Lung (tissue), 12 donors: ENCODE measurements around the gene MED13. TPM values are rescaled to one million over a fixed set of nuclear protein-coding genes. Genes with fewer than 3 reads are reported as not detected.

Source experiments
- ATAC-seq: fragments of 200-7000 bp; cut with Tn5 transposase; one replicate; pipeline ENCODE4 v1.9.1; 2020; ENCODE audit warnings: moderate number of reproducible peaks; ENCODE audit not compliant: insufficient read depth, low FRiP score
- DNase-seq, 3 donors: peaks; one replicate each; pipeline ENCODE4 v3.0.0-alpha.2; 2013 to 2017
- H3K27ac ChIP-seq, 2 donors: one replicate each; pipeline ENCODE4 v1.5.1; 2013; ENCODE audit warnings: mild to moderate bottlenecking in 2 of 2, moderate library complexity in 2 of 2, control low read depth in 1 of 2, inconsistent platforms in 1 of 2, low read depth in 1 of 2, low read length in 1 of 2
- H3K27me3 ChIP-seq, 3 donors: one replicate each; pipeline ENCODE4 v1.5.1; 2013; ENCODE audit warnings: low read length in 2 of 3; ENCODE audit not compliant: control insufficient read depth in 3 of 3, insufficient read depth in 3 of 3
- H3K36me3 ChIP-seq, 4 donors: one replicate each; pipeline ENCODE4 v1.5.1; 2013; ENCODE audit warnings: low read length in 4 of 4, mild to moderate bottlenecking in 1 of 4, moderate library complexity in 1 of 4; ENCODE audit not compliant: control insufficient read depth in 4 of 4, insufficient read depth in 4 of 4
- H3K4me1 ChIP-seq, 5 donors: one replicate each; pipeline ENCODE4 v1.5.1; 2013; ENCODE audit warnings: low read length in 5 of 5, mild to moderate bottlenecking in 2 of 5, moderate library complexity in 1 of 5; ENCODE audit not compliant: control insufficient read depth in 5 of 5, insufficient read depth in 5 of 5
- H3K4me3 ChIP-seq: one replicate; pipeline ENCODE4 v1.5.1; 2013; ENCODE audit warnings: mild to moderate bottlenecking, control low read depth, moderate library complexity
- H3K9ac ChIP-seq, 2 donors: one replicate each; pipeline ENCODE4 v1.5.1; 2013; ENCODE audit warnings: low read length in 2 of 2, control low read depth in 1 of 2; ENCODE audit not compliant: insufficient read depth in 1 of 2
- H3K9me3 ChIP-seq, 4 donors: one replicate each; pipeline ENCODE4 v1.5.1; 2013; ENCODE audit warnings: low read length in 3 of 4, mild to moderate bottlenecking in 1 of 4, moderate library complexity in 1 of 4; ENCODE audit not compliant: control insufficient read depth in 4 of 4, insufficient read depth in 3 of 4
- CTCF ChIP-seq: IDR thresholded peaks from 2 replicates; pipeline ENCODE4 v1.5.1; 2012; ENCODE audit warnings: mild to moderate bottlenecking; ENCODE audit errors: control extremely low read depth, extremely low read depth
- WGBS, 2 donors: extraction: QIAGEN DNeasy Blood & Tissue Kit; methylation state at CpG; one replicate each; pipeline ENCODE4 v1.1.7; 2013; 5-methylcytosine and 5-hydroxymethylcytosine counted together
- polyA plus RNA-seq, 2 donors: library from polyadenylated mRNA; stranded (reverse); fragments of 200-250 nt; gene quantifications; one replicate each; pipeline ENCODE4 v1.2.1, GENCODE V29; 2013
- total RNA-seq, 2 donors: library from RNA; depleted of rRNA in 1 of 2; stranded (reverse); fragments of >200 nt in 1 of 2; gene quantifications; one replicate each; pipeline ENCODE4 v1.2.1, GENCODE V29; 2014 to 2021
- donor health status: control.
- donor health status: control.
- donor health status: Bipolar disorder and iron deficiency.
- donor health status: healthy.
- donor health status: DM: yes; HTN: yes; CAD: no.

Gene MED13
- total and polyA plus RNA-seq, 4 donors, result 7.2 to 104 (median 38.1) TPM

GRCh38 chr17:62059414-62059813, 5.7 kb downstream of the MED13 start:
- ATAC-seq (no peak), DNase-seq (no peak)
- Histone ChIP-seq H3K27me3 (no peaks in the 10 kb centered on the region), H3K9me3 (no peaks in the 10 kb centered on the region), H3K36me3 (peaks cover 0 to 15% (median 8%) of the 10 kb centered on the region in 4 donors), H3K4me1 (peaks cover 4 to 27% (median 4%) of the 10 kb centered on the region in 5 donors), H3K9ac (no peak overlapping the region), H3K4me3 (no peak overlapping the region), H3K27ac (no peak overlapping the region)
- WGBS, 2 donors, result 78 to 85% methylated on average over 3 of the region's 3 CpGs
- no peak for TF ChIP-seq CTCF

- TF ChIP-seq CTCF, result no peak
- Histone ChIP-seq H3K9me3 (no peaks in the 10 kb centered on the region), H3K27ac (no peak overlapping the region), H3K36me3 (peaks cover 0 to 15% (median 8%) of the 10 kb centered on the region in 4 donors), H3K4me1 (peaks cover 4 to 23% (median 4%) of the 10 kb centered on the region in 5 donors), H3K9ac (no peak overlapping the region), H3K27me3 (no peaks in the 10 kb centered on the region), H3K4me3 (no peak overlapping the region)
- ATAC-seq (no peak), DNase-seq (no peak)
- 78 to 92% methylated on average over 4 of the region's 4 CpGs for WGBS, 2 donors
Observed at GRCh38 chr17:62058611-62059010, 6.5 kb downstream of the MED13 start.

- H3K9ac ChIP-seq, result no peak overlapping the region
- no peak for ATAC-seq
- no peak for TF ChIP-seq CTCF
- no peak overlapping the region for H3K4me3 ChIP-seq
- no peaks in the 10 kb centered on the region for H3K9me3 ChIP-seq
- WGBS, 2 donors, result 68 to 79% methylated on average over 1 of the region's 1 CpG
- no peaks in the 10 kb centered on the region for H3K27me3 ChIP-seq
- peaks cover 4 to 15% (median 4%) of the 10 kb centered on the region in 5 donors for H3K4me1 ChIP-seq
- no peak overlapping the region for H3K27ac ChIP-seq
- no peak for DNase-seq
- peaks cover 0 to 15% (median 8%) of the 10 kb centered on the region in 4 donors for H3K36me3 ChIP-seq
Observed at GRCh38 chr17:62057696-62058095, 7.4 kb downstream of the MED13 start.

- Histone ChIP-seq H3K4me3 (no peak overlapping the region), H3K4me1 (peaks cover 0 to 4% (median 0%) of the 10 kb centered on the region in 5 donors), H3K27me3 (no peaks in the 10 kb centered on the region), H3K9me3 (no peaks in the 10 kb centered on the region), H3K36me3 (peaks cover 7 to 29% (median 19%) of the 10 kb centered on the region in 4 donors), H3K27ac (no peak overlapping the region), H3K9ac (no peak overlapping the region)
- DNase-seq (no peak), ATAC-seq (no peak)
- WGBS, 2 donors, result 42 to 71% methylated on average over 2 of the region's 2 CpGs
- TF ChIP-seq CTCF, result no peak
Observed at GRCh38 chr17:62052765-62053338, 12.2 kb downstream of the MED13 start.
